Epithelial cell of esophagus (primary cell): ENCODE data around the gene DLX3.

Experiments used
- DNase-seq: peaks from one replicate; pipeline ENCODE4 v3.0.0; 2010; ENCODE audit warnings: low read depth
- H3K4me3 ChIP-seq: 2 replicates; pipeline ENCODE4 v1.5.1; 2011; ENCODE audit warnings: mild to moderate bottlenecking, low read length, control low read depth
- TF ChIP-seq, protein P1 (sequence below): IDR thresholded peaks from 2 replicates; pipeline ENCODE4 v1.5.1; 2011; ENCODE audit warnings: low read depth, mild to moderate bottlenecking, low read length, control low read depth, inconsistent platforms; ENCODE audit not compliant: insufficient read depth; ENCODE audit errors: missing control alignments

DLX3 gene

DNA sequence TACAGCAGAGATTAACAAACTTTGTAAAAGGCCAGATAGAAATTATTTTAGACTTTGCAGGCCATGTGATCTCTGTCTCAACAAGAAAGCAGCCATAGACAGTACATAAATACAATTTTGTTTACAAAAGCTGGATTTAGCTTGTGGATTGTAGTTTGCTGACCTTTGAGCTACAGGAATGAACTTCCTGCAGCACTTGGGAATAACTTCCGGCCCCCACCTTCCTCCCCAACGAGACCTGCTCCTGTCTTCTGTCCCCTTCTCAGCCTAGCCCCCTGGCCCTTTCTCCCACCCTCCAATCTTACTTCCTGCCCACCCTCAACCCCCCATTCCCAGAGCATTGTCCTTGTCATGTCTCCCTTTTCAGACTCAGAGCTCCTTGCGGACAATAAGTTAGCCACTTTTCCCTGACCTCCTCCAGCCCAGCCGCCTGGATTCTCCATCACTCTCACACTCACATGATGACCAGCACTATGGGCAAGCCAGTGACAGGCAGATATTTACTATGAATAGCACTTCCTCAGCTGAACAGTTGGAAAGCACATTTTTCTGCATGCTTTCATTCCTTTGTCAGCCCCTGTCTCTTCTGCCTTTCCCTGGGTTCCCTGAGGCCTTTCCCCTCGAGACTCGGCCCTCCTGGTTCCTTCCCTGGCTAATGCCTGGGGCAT lies 27.6 kb upstream of the DLX3 start:
- no peak overlapping the region for H3K4me3 ChIP-seq
- no peak for DNase-seq
- TF ChIP-seq, protein P1, sequence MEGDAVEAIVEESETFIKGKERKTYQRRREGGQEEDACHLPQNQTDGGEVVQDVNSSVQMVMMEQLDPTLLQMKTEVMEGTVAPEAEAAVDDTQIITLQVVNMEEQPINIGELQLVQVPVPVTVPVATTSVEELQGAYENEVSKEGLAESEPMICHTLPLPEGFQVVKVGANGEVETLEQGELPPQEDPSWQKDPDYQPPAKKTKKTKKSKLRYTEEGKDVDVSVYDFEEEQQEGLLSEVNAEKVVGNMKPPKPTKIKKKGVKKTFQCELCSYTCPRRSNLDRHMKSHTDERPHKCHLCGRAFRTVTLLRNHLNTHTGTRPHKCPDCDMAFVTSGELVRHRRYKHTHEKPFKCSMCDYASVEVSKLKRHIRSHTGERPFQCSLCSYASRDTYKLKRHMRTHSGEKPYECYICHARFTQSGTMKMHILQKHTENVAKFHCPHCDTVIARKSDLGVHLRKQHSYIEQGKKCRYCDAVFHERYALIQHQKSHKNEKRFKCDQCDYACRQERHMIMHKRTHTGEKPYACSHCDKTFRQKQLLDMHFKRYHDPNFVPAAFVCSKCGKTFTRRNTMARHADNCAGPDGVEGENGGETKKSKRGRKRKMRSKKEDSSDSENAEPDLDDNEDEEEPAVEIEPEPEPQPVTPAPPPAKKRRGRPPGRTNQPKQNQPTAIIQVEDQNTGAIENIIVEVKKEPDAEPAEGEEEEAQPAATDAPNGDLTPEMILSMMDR = no peak

DNA sequence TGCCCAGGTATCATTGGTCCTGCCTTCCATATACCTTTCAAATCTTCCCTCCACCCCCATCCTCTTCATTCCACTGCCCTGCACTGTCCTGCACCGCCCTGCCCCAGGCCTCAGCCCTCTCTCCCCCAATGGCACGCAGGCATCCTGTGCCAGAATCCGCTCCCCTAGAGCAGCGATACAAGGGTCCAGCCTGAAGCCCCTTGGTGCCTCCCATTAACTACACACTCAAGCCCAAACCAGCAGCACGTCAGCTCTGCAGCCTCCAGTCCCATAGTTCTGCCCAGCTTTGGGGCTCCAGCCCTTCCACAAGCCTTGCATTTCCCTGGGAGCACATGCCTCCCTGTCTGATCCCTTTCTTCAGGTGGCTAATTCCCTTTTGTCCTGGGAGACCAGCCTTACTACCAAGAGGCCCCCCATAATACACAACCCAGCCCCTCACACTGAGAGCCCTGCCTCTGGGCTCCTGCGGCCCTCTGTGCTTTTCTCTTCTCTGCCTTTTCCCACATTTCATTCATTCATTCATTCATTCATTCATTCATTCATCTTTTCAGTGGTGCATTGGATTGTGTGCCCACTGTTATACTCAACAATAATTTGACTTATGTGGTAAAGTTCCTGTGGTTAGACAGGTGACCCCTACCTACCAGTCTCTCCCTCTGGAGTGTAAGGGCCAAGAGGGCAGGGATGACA lies 26.8 kb upstream of the DLX3 start:
- no peak for DNase-seq
- no peak overlapping the region for H3K4me3 ChIP-seq
- TF ChIP-seq, protein P1 = no peak

DNA sequence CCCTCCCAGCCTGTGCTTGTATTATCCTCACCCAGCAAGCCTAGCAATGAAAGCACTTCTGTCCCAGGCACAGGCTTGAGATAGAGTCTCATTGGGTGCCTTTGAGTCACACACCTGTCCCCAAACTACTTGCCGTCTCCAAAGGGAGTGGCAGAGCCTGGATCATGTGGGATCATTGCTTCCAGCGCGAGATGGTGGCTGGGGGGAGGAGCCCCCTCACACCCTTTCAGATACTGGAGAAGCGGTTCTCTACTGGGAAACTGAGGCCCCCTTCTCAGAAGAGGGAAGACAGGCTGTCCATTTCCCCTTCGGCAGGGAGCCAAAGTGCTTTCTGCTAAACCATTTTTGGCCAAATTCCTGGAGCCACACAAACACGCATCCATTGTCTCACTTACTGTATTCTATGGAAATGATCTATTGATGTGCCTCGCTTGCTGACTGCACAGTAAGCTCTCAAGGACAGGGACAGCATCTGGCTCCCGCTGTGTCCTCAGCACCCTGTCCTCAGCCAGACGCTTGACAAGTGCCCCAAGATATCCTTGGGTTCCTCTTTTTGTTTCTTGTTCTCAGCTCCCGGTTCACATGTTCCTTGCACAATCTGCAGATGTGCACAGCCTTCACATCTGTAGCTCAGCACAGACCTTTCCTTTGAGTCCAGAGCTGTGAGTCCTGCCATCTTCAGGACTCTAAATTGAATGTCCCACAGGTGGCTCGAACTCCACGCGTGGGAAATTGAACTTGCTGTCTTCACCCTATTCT lies 26.0 kb upstream of the DLX3 start:
- no peak for DNase-seq
- TF ChIP-seq, protein P1 = no peak
- no peak overlapping the region for H3K4me3 ChIP-seq

GRCh38 chr17:50018909-50019308 lies 23.9 kb upstream of the DLX3 start:
- no peak overlapping the region for H3K4me3 ChIP-seq
- DNase-seq = peak; percentile 38
- TF ChIP-seq, protein P1 = no peak

- no peak for DNase-seq
- TF ChIP-seq, protein P1 = no peak
- H3K4me3 ChIP-seq = no peak overlapping the region
These were observed 20.1 kb upstream of the DLX3 start for GRCh38 chr17:50015146-50015545.

GRCh38 chr17:50014471-50015088 lies 19.6 kb upstream of the DLX3 start:
- TF ChIP-seq, protein P1 = no peak
- DNase-seq = no peak
- no peak overlapping the region for H3K4me3 ChIP-seq
